Common myeloid progenitor, CD34-positive (primary cell): ENCODE data around the gene UNC119B.

Source experiments
- CTCF ChIA-PET: fragments of 350-600 bp; sonication (Branson Sonifier 250); formaldehyde crosslinking; loops from one replicate; lab custom pipeline; 2021; ENCODE audit warnings: antibody characterized with exemption; lab: Charles Lee
- POLR2A ChIA-PET: fragments of 350-600 bp; sonication (Branson Sonifier 250); formaldehyde crosslinking; loops from one replicate; lab custom pipeline; 2021; ENCODE audit warnings: antibody characterized with exemption; lab: Charles Lee
- DNase-seq, 3 donors: peaks; one replicate each; pipeline versions ENCODE4 v3.0.0 to v3.0.0-alpha.2; 2013
- H3K27ac ChIP-seq, 2 experiments: 1 replicate in 1 of 2; 2 replicates in 1 of 2; pipeline ENCODE4 v1.7.0; 2013; ENCODE audit warnings: inconsistent platforms in 2 of 2, low read length in 2 of 2, mild to moderate bottlenecking in 2 of 2, low read depth in 1 of 2, moderate library complexity in 1 of 2; ENCODE audit not compliant: severe bottlenecking in 2 of 2, insufficient read depth in 1 of 2, poor library complexity in 1 of 2
- H3K27me3 ChIP-seq, 5 experiments: replicated peaks in 2 of 5; 1 replicate in 3 of 5; 2 replicates in 2 of 5; pipeline versions ENCODE4 v1.6.1 to v1.7.0; 2013; ENCODE audit warnings: low read length in 4 of 5, mild to moderate bottlenecking in 2 of 5, moderate library complexity in 2 of 5, inconsistent platforms in 1 of 5; ENCODE audit not compliant: insufficient read depth in 5 of 5, control insufficient read depth in 4 of 5
- H3K36me3 ChIP-seq, 4 experiments: 1 replicate in 2 of 4; 2 replicates in 2 of 4; pipeline versions ENCODE4 v1.6.1 to v1.7.0; 2013; ENCODE audit warnings: low read length in 3 of 4, control low read depth in 1 of 4, mild to moderate bottlenecking in 1 of 4; ENCODE audit not compliant: control insufficient read depth in 4 of 4, insufficient read depth in 4 of 4
- H3K4me1 ChIP-seq, 4 experiments: 1 replicate in 3 of 4; 2 replicates in 1 of 4; pipeline versions ENCODE4 v1.6.1 to v1.7.1; 2013; ENCODE audit warnings: low read length in 3 of 4, mild to moderate bottlenecking in 3 of 4, control low read depth in 1 of 4, inconsistent platforms in 1 of 4, moderate library complexity in 1 of 4; ENCODE audit not compliant: control insufficient read depth in 4 of 4, insufficient read depth in 4 of 4; ENCODE audit errors: control extremely low read depth in 1 of 4
- H3K4me3 ChIP-seq, 7 experiments: 1 replicate in 4 of 7; 2 replicates in 3 of 7; pipeline versions ENCODE4 v1.5.1 to v1.7.0; 2013; ENCODE audit warnings: mild to moderate bottlenecking in 7 of 7, low read length in 6 of 7, moderate library complexity in 6 of 7, inconsistent platforms in 2 of 7, low read depth in 2 of 7, control low read depth in 1 of 7; ENCODE audit not compliant: insufficient read depth in 4 of 7, control insufficient read depth in 1 of 7; ENCODE audit errors: extremely low read depth in 1 of 7
- H3K9me3 ChIP-seq, 5 experiments: 1 replicate in 4 of 5; 2 replicates in 1 of 5; pipeline versions ENCODE4 v1.6.1 to v1.7.1; 2013; ENCODE audit warnings: low read length in 4 of 5, mild to moderate bottlenecking in 2 of 5, inconsistent platforms in 1 of 5, low read depth in 1 of 5, moderate library complexity in 1 of 5; ENCODE audit not compliant: control insufficient read depth in 4 of 5, insufficient read depth in 2 of 5; ENCODE audit errors: control extremely low read depth in 1 of 5
- WGBS: methylation state at CpG from one replicate; pipeline ENCODE4 v1.1.5; 2013; ENCODE audit not compliant: insufficient coverage; 5-methylcytosine and 5-hydroxymethylcytosine counted together

The UNC119B gene

GRCh38 chr12:120757226-120757742 is 47.0 kb downstream of the UNC119B start:
- Histone ChIP-seq H3K9me3 (peaks cover 0 to 8% (median 0%) of the 10 kb centered on the region in 5 experiments), H3K27me3 (no peaks in the 10 kb centered on the region), H3K4me3 (no peak overlapping the region), H3K36me3 (peaks cover 0 to 23% (median 10%) of the 10 kb centered on the region in 4 experiments), H3K4me1 (peaks cover 0 to 5% (median 0%) of the 10 kb centered on the region in 4 experiments), H3K27ac (no peak overlapping the region)
- CTCF ChIA-PET = interaction anchor here (1.0 to 2.2 kb wide), 3 partner anchors 11 to 215 kb away, joined by 3 to 8 read pairs (median 4); no protein-coding TSS in a partner anchor
- POLR2A ChIA-PET = no interaction called here
- 100% methylated on average over 3 of the region's 4 CpGs for WGBS
- no peak for DNase-seq

DNA sequence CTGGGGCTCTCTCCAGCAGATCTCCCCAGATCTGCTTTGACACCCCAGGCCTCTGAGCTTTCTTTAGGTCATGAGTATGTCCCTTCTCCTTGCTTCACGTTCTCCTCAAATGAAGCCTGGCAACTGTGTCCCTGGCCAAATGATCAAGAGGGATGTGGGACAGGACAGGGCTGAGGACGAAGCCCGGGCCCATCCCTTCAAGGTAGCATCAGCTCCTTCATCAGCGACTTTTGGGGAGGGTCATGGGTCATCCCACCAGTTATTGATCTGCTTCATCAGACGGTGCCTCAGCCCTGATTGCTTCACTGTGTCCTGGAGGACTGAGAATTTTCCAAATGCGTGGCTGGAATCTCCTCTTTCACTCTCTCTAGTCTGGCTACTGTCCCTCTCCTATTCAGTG is 47.7 kb downstream of the UNC119B start:
- CTCF ChIA-PET = interaction anchor here (1.0 to 2.2 kb wide), 3 partner anchors 10 to 214 kb away, joined by 3 to 8 read pairs (median 4); no protein-coding TSS in a partner anchor
- Histone ChIP-seq H3K9me3 (peaks cover 0 to 8% (median 0%) of the 10 kb centered on the region in 5 experiments), H3K27ac (no peak overlapping the region), H3K4me3 (no peak overlapping the region), H3K4me1 (peaks cover 0 to 5% (median 0%) of the 10 kb centered on the region in 4 experiments), H3K36me3 (peaks cover 0 to 28% (median 11%) of the 10 kb centered on the region in 4 experiments), H3K27me3 (no peaks in the 10 kb centered on the region)
- no peak for DNase-seq
- WGBS = 98% methylated on average over 6 of the region's 6 CpGs
- POLR2A ChIA-PET = no interaction called here

- ChIA-PET CTCF (no interaction called here), POLR2A (no interaction called here)
- H3K4me1 ChIP-seq = peaks cover 0 to 5% (median 0%) of the 10 kb centered on the region in 4 experiments
- H3K27ac ChIP-seq = no peak overlapping the region
- peak in 2 of 3 donors; percentile 11 to 15 for DNase-seq
- WGBS = 91% methylated on average over 4 of the region's 7 CpGs
- no peaks in the 10 kb centered on the region for H3K27me3 ChIP-seq
- H3K9me3 ChIP-seq = peaks cover 0 to 8% (median 0%) of the 10 kb centered on the region in 5 experiments
- no peak overlapping the region for H3K4me3 ChIP-seq
- peaks cover 0 to 38% (median 17%) of the 10 kb centered on the region in 4 experiments for H3K36me3 ChIP-seq
These were observed 48.7 kb downstream of the UNC119B start for GRCh38 chr12:120758798-120759590.

GRCh38 chr12:120759591-120760348 is 49.5 kb downstream of the UNC119B start:
- Histone ChIP-seq H3K9me3 (peaks cover 0 to 8% (median 0%) of the 10 kb centered on the region in 5 experiments), H3K27ac (no peak overlapping the region), H3K4me3 (no peak overlapping the region), H3K36me3 (peaks cover 0 to 44% (median 21%) of the 10 kb centered on the region in 4 experiments), H3K4me1 (peaks cover 0 to 5% (median 0%) of the 10 kb centered on the region in 4 experiments), H3K27me3 (no peaks in the 10 kb centered on the region)
- ChIA-PET CTCF (no interaction called here), POLR2A (no interaction called here)
- DNase-seq = peak in 1 of 3 donors; percentile 14
- 93% methylated on average over 23 of the region's 27 CpGs for WGBS

DNA sequence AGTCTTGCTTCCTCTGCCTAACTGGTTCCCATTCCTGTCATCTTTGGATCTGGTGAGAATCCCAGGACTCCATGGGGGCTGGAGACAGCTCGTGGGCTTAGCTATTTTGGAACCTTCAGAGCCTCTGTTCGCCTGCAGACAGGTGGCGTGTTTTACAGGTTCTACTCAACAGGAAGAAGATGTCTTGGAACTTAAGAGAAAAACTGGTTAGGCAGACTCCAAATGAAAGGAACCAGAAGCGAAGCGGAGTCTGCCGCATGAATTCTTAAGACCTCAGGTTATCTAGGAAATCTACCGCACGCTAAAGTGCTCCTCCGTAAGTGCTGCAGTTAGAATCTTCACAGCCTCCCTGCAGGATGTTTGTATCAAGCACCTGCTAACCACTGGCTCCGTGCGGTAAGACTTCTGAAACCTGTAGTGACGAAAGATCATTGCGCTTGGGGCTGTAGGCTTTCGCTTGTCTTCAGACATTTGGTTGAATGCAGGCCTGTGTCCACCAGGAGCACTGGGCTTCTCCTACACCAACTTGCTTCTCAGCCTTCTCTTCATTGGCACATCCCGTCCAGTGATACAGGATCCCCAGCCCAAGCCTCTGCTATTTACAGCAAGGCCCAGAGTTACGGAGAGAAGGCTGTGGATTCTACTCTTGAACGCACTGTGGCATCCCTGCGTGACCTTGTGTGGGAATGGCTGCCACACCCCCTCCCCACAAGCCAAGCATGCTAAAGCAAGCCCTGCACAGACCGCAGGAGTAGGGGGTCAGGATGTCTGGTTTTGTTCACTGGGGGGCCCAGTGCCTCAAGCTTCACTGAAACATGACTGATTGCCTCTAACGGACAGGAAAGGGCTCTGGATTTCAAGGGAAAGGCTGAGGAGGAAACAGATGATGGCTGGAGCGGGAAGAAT is 50.3 kb downstream of the UNC119B start:
- whole genome bisulfite sequencing = 91% methylated on average over 20 of the region's 21 CpGs
- CTCF ChIA-PET = no interaction called here

GRCh38 chr12:120761519-120761934 is 51.3 kb downstream of the UNC119B start:
- no peak overlapping the region for H3K27ac ChIP-seq
- CTCF ChIA-PET = no interaction called here
- POLR2A ChIA-PET = no interaction called here

More for the DNA sequence above, 50.3 kb downstream of the UNC119B start:
- no peaks in the 10 kb centered on the region for H3K9me3 ChIP-seq
- H3K4me3 ChIP-seq = no peak overlapping the region
- peaks cover 0 to 5% (median 0%) of the 10 kb centered on the region in 4 experiments for H3K4me1 ChIP-seq
- H3K36me3 ChIP-seq = peaks cover 0 to 53% (median 27%) of the 10 kb centered on the region in 4 experiments
- DNase-seq = no peak
- POLR2A ChIA-PET = no interaction called here
- no peak overlapping the region for H3K27ac ChIP-seq
- no peaks in the 10 kb centered on the region for H3K27me3 ChIP-seq

More at GRCh38 chr12:120761519-120761934, 51.3 kb downstream of the UNC119B start:
- Histone ChIP-seq H3K4me3 (no peak overlapping the region), H3K27me3 (no peaks in the 10 kb centered on the region), H3K4me1 (peaks cover 0 to 5% (median 0%) of the 10 kb centered on the region in 4 experiments), H3K36me3 (peaks cover 5 to 62% (median 36%) of the 10 kb centered on the region in 4 experiments), H3K9me3 (no peaks in the 10 kb centered on the region)
- WGBS = 94% methylated on average over 9 of the region's 9 CpGs
- DNase-seq = no peak
